K562 (cell line): ENCODE measurements around the gene NXT1. TPM values are rescaled to one million over a fixed set of nuclear protein-coding genes. Genes with fewer than 3 reads are reported as not detected.
A peak's percentile ranks its signal among the peaks of the same experiment; 100 is the strongest.

ENCODE experiments used
- BMI1 ChIP-seq: fragments of 150-350 bp; IDR thresholded peaks from 2 replicates; pipeline ENCODE4 v1.6.1; 2014; ENCODE audit warnings: low read length
- FOXK2 ChIP-seq, 2 experiments: fragments of 450-650 bp; IDR thresholded peaks in 1 of 2; conservative IDR thresholded peaks in 1 of 2; 2 replicates each; pipeline ENCODE4 v1.6.1; 2016; ENCODE audit warnings: low read depth in 2 of 2, mild to moderate bottlenecking in 1 of 2
- HNRNPK ChIP-seq: fragments of 200-400 bp; formaldehyde crosslinking; IDR thresholded peaks from one replicate; pipeline ENCODE4 v1.6.1; 2018; ENCODE audit warnings: mild to moderate bottlenecking, low read depth, low read length; ENCODE audit not compliant: poor library complexity, severe bottlenecking
- ILK ChIP-seq: fragments of 450-650 bp; IDR thresholded peaks from 2 replicates; pipeline ENCODE4 v1.6.1; 2016; ENCODE audit warnings: missing genetic modification characterization, low read depth, mild to moderate bottlenecking, missing compliant biosample characterization, moderate library complexity, borderline replicate concordance
- MITF ChIP-seq: IDR thresholded peaks from 2 replicates; pipeline ENCODE4 v1.6.1; 2014; ENCODE audit warnings: antibody characterized with exemption
- NKRF ChIP-seq: fragments of 450-650 bp; IDR thresholded peaks from 2 replicates; pipeline ENCODE4 v1.6.1; 2016; ENCODE audit warnings: borderline replicate concordance
- SIX5 ChIP-seq, 2 experiments: IDR thresholded peaks; 2 replicates each; pipeline ENCODE4 v1.6.1; 2011; ENCODE audit warnings: low read length in 2 of 2, borderline replicate concordance in 1 of 2, low read depth in 1 of 2, mild to moderate bottlenecking in 1 of 2, moderate library complexity in 1 of 2; ENCODE audit not compliant: insufficient read depth in 1 of 2
- SNIP1 ChIP-seq: fragments of 450-650 bp; IDR thresholded peaks from 2 replicates; pipeline ENCODE4 v1.7.1; 2017; ENCODE audit warnings: low read depth, mild to moderate bottlenecking
- SP1 ChIP-seq: sonication (generic); formaldehyde crosslinking; IDR thresholded peaks from 2 replicates; pipeline ENCODE4 v1.8.1; 2022; ENCODE audit warnings: mild to moderate bottlenecking, missing genetic modification reagents
- ZBTB26 ChIP-seq: fragments of 450-650 bp; formaldehyde crosslinking; IDR thresholded peaks from 2 replicates; pipeline ENCODE4 v1.4.0; 2022; ENCODE audit warnings: missing genetic modification characterization
- ZNF280B ChIP-seq: fragments of 250-450 bp; sonication (Bioruptor Pico); IDR thresholded peaks from 2 replicates; pipeline ENCODE4 v1.5.1; 2021; ENCODE audit warnings: mild to moderate bottlenecking
- ZNF639 ChIP-seq, 2 experiments: fragments of 200-800 bp in 1 of 2; sonication (Bioruptor generic) in 1 of 2; sonication (generic) in 1 of 2; formaldehyde crosslinking in 1 of 2; IDR thresholded peaks in 1 of 2; conservative IDR thresholded peaks in 1 of 2; 2 replicates each; pipeline versions ENCODE4 v1.5.0 to v1.6.1; 2016 to 2020; ENCODE audit warnings: missing compliant biosample characterization in 1 of 2, missing genetic modification characterization in 1 of 2, missing genetic modification reagents in 1 of 2
- ZNF644 ChIP-seq: fragments of 200-800 bp; sonication (Bioruptor generic); IDR thresholded peaks from 2 replicates; pipeline ENCODE4 v1.6.1; 2016; ENCODE audit warnings: low read depth, missing genetic modification characterization, missing compliant biosample characterization
- ZNF717 ChIP-seq: fragments of 250-450 bp; sonication (Bioruptor Pico); IDR thresholded peaks from 2 replicates; pipeline ENCODE4 v1.5.0; 2021
- ZSCAN29 ChIP-seq: fragments of 450-650 bp; IDR thresholded peaks from 2 replicates; pipeline ENCODE4 v1.6.1; 2017
- polyA plus RNA-seq, 8 experiments: library from polyadenylated mRNA; depleted of rRNA in 4 of 8; stranded (reverse) in 5 of 8; unstranded in 3 of 8; fragments of >200 nt; fragmentation: Nextera tagmentation in 2 of 8; fragmentation: Illumina TruSeq in 1 of 8; extraction: Ambion mirVana in 2 of 8; extraction: Trizol in 1 of 8; gene quantifications; 2 replicates each; pipeline versions ENCODE4 v1.2.1 to v1.2.3, GENCODE V29; 2011 to 2014; ENCODE audit warnings: inconsistent platforms in 1 of 8, missing spikeins in 1 of 8
- total RNA-seq, 7 experiments: library from RNA; depleted of rRNA in 6 of 7; stranded (reverse); fragments of >200 nt in 6 of 7; fragmentation: Illumina TruSeq in 2 of 7; extraction: Trizol in 2 of 7; gene quantifications; 2 replicates each; pipeline versions ENCODE4 v1.2.1 to v1.2.3, GENCODE V29; 2011 to 2021; ENCODE audit warnings: low replicate concordance in 1 of 7

NXT1 gene
- total and polyA plus RNA-seq, 9 of the 15 experiments (the other 6 are each of a cell fraction or from before 2014, with no cell fraction given), result 7.7 to 50.9 (median 35.6) TPM

GRCh38 chr20:23361476-23362391 is 11.1 kb downstream of the NXT1 start, which contains the start of gene GZF1 (continued):
- no peak for TF ChIP-seq ZBTB26 (CRISPR knock-in tag)
- no peak for TF ChIP-seq ZNF717 (CRISPR knock-in tag)
- TF ChIP-seq ZNF280B (CRISPR knock-in tag), result no peak
- TF ChIP-seq ZSCAN29, result no peak
- no peak for TF ChIP-seq SIX5 (IDR thresholded peaks at IDR 0.05; ENCODE audit: borderline replicate concordance in 1 of 2, insufficient read depth in 1 of 2, low read depth in 1 of 2, low read length in 2 of 2)
- TF ChIP-seq NKRF, result peak; percentile 69; the same call in 1 of the 2 replicates
- no peak for TF ChIP-seq ZNF644 (tag)
- no peak for TF ChIP-seq ILK (tag)
- no peak for TF ChIP-seq SNIP1
- peak in 1 of 2 experiments; percentile 81; a peak in 2 of 4 replicates for TF ChIP-seq FOXK2 (conservative IDR thresholded peaks at IDR 0.05 in 1 of 2, IDR thresholded peaks at IDR 0.05 in 1 of 2; ENCODE audit: low read depth in 2 of 2)
- peak in 1 of 2 experiments; percentile 89; a peak in 2 of 4 replicates for TF ChIP-seq ZNF639 (CRISPR knock-in tag; conservative IDR thresholded peaks at IDR 0.05 in 1 of 2, IDR thresholded peaks at IDR 0.05 in 1 of 2)
- no peak for TF ChIP-seq BMI1
- TF ChIP-seq SP1 (CRISPR knock-in tag), result peak; percentile 88
- TF ChIP-seq HNRNPK, result no peak
- TF ChIP-seq MITF, result peak; percentile 90
